GM12878 (cell line): ENCODE data around the gene PCIF1. TPM values are rescaled to one million over a fixed set of nuclear protein-coding genes. Genes with fewer than 3 reads are reported as not detected.

Experiments used
- ATAC-seq: fragments of 200-7000 bp; cut with Tn5 transposase; 3 replicates; pipeline ENCODE4 v1.9.1; 2020; ENCODE audit warnings: mild to moderate bottlenecking, moderate library complexity
- BruUV-seq: library from RNA; stranded (reverse); fragments of 400-500 nt; replicated peaks from 2 replicates; lab custom pipeline; 2021; lab: Mats Ljungman, UMichigan
- CTCF ChIA-PET: fragments of 300-600 bp; sonication (Branson Sonifier 250); formaldehyde crosslinking; extraction: SDS; loops from one replicate; lab custom pipeline; 2021; ENCODE audit warnings: inconsistent platforms; lab: Yijun Ruan, JAX
- POLR2A ChIA-PET: fragments of 350-600 bp; formaldehyde crosslinking; extraction: SDS; loops from one replicate; lab custom pipeline; 2021; ENCODE audit warnings: inconsistent platforms; lab: Charles Lee
- RAD21 ChIA-PET: fragments of 300-600 bp; sonication (Branson Sonifier 250); formaldehyde crosslinking; loops from one replicate; lab custom pipeline; 2023; ENCODE audit warnings: antibody characterized with exemption; ENCODE audit not compliant: unreplicated experiment; lab: Charles Lee
- SMC1A ChIA-PET: fragments of 300-600 bp; sonication (Branson Sonifier 250); formaldehyde crosslinking; loops from one replicate; lab custom pipeline; 2023; ENCODE audit not compliant: unreplicated experiment, uncharacterized antibody; lab: Charles Lee
- DNase-seq: peaks from one replicate; pipeline ENCODE4 v3.0.0-alpha.2; 2011; ENCODE audit warnings: low read depth, low spot score
- FAIRE-seq: peaks from 3 replicates; lab custom pipeline; 2011; peaks lifted over from hg19 to GRCh38; lab: Jason Lieb, UNC
- H2AFZ ChIP-seq: 2 replicates; pipeline ENCODE4 v1.6.0; 2011; ENCODE audit warnings: low read depth, low read length, control low read depth; ENCODE audit not compliant: control insufficient read depth
- H3K27ac ChIP-seq: 2 replicates; pipeline ENCODE4 v1.5.1; 2011; ENCODE audit warnings: control low read depth; ENCODE audit not compliant: control insufficient read depth, insufficient read depth
- H3K27me3 ChIP-seq, 2 experiments: replicated peaks in 1 of 2; 2 replicates each; pipeline versions ENCODE4 v1.6.0 to v1.6.1; 2011; ENCODE audit warnings: low read length in 1 of 2; ENCODE audit not compliant: control insufficient read depth in 2 of 2, insufficient read depth in 2 of 2
- H3K36me3 ChIP-seq, 2 experiments: 2 replicates each; pipeline ENCODE4 v1.5.1; 2011; ENCODE audit warnings: low read length in 1 of 2; ENCODE audit not compliant: control insufficient read depth in 2 of 2, insufficient read depth in 2 of 2
- H3K4me1 ChIP-seq: 2 replicates; pipeline ENCODE4 v1.6.1; 2011; ENCODE audit warnings: mild to moderate bottlenecking, low read length, moderate library complexity, mixed read lengths; ENCODE audit not compliant: control insufficient read depth, insufficient read depth
- H3K4me2 ChIP-seq: 2 replicates; pipeline ENCODE4 v1.6.0; 2011; ENCODE audit warnings: control low read depth; ENCODE audit not compliant: control insufficient read depth, insufficient read depth
- H3K4me3 ChIP-seq: fragments of 200-600 bp; sonication (generic); 2 replicates; pipeline ENCODE4 v1.5.1; 2016
- H3K79me2 ChIP-seq: 2 replicates; pipeline ENCODE4 v1.6.0; 2011; ENCODE audit warnings: low read length; ENCODE audit not compliant: control insufficient read depth, insufficient read depth
- H3K9ac ChIP-seq: 2 replicates; pipeline ENCODE4 v1.8.0; 2011; ENCODE audit warnings: low read length, control low read depth, mixed read lengths; ENCODE audit not compliant: control insufficient read depth, insufficient read depth
- H3K9me3 ChIP-seq: replicated peaks from 3 replicates; pipeline ENCODE4 v1.5.1; 2011; ENCODE audit warnings: mild to moderate bottlenecking, low read length; ENCODE audit not compliant: control insufficient read depth, insufficient read depth
- H4K20me1 ChIP-seq: 2 replicates; pipeline ENCODE4 v1.6.0; 2011; ENCODE audit not compliant: control insufficient read depth, insufficient read depth
- BCL3 ChIP-seq: IDR thresholded peaks from 2 replicates; pipeline ENCODE4 v1.6.1; 2011; ENCODE audit warnings: borderline replicate concordance, low read depth, mild to moderate bottlenecking, moderate library complexity, low read length; ENCODE audit not compliant: insufficient read depth, poor library complexity, severe bottlenecking
- DPF2 ChIP-seq: fragments of 450-650 bp; IDR thresholded peaks from 2 replicates; pipeline ENCODE4 v1.6.1; 2017; ENCODE audit warnings: mild to moderate bottlenecking
- NFIC ChIP-seq: IDR thresholded peaks from 2 replicates; pipeline ENCODE4 v1.6.1; 2012; ENCODE audit warnings: low read depth, mild to moderate bottlenecking, inconsistent platforms, low read length, moderate library complexity
- POLR2A ChIP-seq: IDR thresholded peaks from 2 replicates; pipeline ENCODE4 v1.6.1; 2011; ENCODE audit warnings: low read depth, mild to moderate bottlenecking, low read length
- WGBS: methylation state at CpG from one replicate; pipeline ENCODE4 v1.1.6; 2016; ENCODE audit warnings: low lambda C conversion rate; ENCODE audit not compliant: insufficient replicate concordance, insufficient coverage; ENCODE audit errors: missing lambda C conversion rate; 5-methylcytosine and 5-hydroxymethylcytosine counted together
- in situ Hi-C: fragments of 300-500 bp; cut with MboI; formaldehyde crosslinking; loops from 9 replicates; pipeline ENCODE4 v1.14.3; 2018; ENCODE audit warnings: mixed read lengths
- intact Hi-C: fragments of 100-400 bp; cut with micrococcal nuclease; formaldehyde crosslinking; loops from one replicate; pipeline ENCODE4 v1.14.2; 2022; ENCODE audit not compliant: unreplicated experiment
- polyA plus RNA-seq, 11 experiments: library from polyadenylated mRNA; depleted of rRNA in 4 of 11; unstranded in 6 of 11; stranded (reverse) in 5 of 11; fragments of >200 nt; fragmentation: Nextera tagmentation in 4 of 11; fragmentation: Illumina TruSeq in 1 of 11; extraction: Ambion mirVana in 4 of 11; extraction: Trizol in 1 of 11; gene quantifications; 1 replicate in 1 of 11; 2 replicates in 10 of 11; pipeline versions ENCODE4 v1.2.1 to v1.2.3, GENCODE V29; 2011 to 2016; ENCODE audit warnings: inconsistent platforms in 2 of 11, missing spikeins in 2 of 11, low read depth in 1 of 11
- total RNA-seq, 4 experiments: library from RNA; depleted of rRNA in 3 of 4; stranded (reverse); fragments of >200 nt in 3 of 4; fragmentation: Illumina TruSeq in 1 of 4; extraction: Trizol in 1 of 4; gene quantifications; 2 replicates each; pipeline versions ENCODE4 v1.2.1 to v1.2.3, GENCODE V29; 2013 to 2021
- TF ChIP-seq, protein P1 (sequence below): fragments of 450-650 bp; IDR thresholded peaks from 2 replicates; pipeline ENCODE4 v1.6.1; 2018; ENCODE audit warnings: borderline replicate concordance, mild to moderate bottlenecking; ENCODE audit not compliant: partially characterized antibody

Gene PCIF1
- total and polyA plus RNA-seq, 10 of the 15 experiments (the other 5 are each of a cell fraction or from before 2014, with no cell fraction given), result 8.4 to 32.9 (median 17.6) TPM

GRCh38 chr20:45943613-45944012 is 9.1 kb downstream of the PCIF1 start (continued):
- TF ChIP-seq, protein P1, sequence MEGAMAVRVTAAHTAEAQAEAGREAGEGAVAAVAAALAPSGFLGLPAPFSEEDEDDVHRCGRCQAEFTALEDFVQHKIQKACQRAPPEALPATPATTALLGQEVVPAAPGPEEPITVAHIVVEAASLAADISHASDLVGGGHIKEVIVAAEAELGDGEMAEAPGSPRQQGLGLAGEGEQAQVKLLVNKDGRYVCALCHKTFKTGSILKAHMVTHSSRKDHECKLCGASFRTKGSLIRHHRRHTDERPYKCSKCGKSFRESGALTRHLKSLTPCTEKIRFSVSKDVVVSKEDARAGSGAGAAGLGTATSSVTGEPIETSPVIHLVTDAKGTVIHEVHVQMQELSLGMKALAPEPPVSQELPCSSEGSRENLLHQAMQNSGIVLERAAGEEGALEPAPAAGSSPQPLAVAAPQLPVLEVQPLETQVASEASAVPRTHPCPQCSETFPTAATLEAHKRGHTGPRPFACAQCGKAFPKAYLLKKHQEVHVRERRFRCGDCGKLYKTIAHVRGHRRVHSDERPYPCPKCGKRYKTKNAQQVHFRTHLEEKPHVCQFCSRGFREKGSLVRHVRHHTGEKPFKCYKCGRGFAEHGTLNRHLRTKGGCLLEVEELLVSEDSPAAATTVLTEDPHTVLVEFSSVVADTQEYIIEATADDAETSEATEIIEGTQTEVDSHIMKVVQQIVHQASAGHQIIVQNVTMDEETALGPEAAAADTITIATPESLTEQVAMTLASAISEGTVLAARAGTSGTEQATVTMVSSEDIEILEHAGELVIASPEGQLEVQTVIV, result no peak

DNA sequence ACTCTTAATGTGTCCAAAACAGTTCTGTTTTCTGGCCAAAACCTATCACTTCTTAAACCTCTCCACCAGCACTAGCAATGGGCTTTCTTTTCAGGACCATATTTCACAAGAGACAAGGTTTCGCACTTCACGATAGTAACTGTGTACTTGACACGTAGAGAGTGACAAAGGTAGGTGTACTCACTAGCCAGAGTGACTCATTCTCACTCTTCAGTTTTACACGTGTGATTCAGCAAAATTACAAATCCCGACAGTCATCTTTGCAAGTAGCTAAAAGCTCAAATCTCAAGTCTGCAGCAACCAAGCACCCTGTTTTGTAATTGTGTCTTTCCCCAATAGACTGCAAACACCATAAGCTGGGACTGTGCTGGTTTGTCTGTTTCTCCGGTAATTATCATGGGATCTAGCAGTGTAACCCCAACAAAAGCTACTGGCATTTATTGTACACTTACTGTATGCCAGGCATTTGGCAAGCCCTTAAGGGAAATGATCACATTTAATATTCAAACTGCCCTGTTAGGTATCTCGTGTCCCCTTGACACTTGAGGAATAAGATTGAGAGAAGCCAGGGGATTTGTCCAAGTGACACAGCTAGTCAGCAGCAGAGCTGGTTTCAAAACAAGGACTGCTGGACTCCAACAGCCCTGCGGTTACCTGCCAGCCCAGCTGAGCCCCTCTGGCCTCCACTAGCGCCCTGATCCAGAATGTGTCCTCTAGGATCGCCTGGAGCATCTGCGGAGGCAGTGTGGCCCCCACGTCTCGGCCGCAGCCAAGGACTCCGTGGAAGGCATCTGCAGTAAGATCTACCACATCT is 9.9 kb downstream of the PCIF1 start:
- no peak overlapping the region for H3K27ac ChIP-seq
- H3K4me2 ChIP-seq, result no peak overlapping the region
- H3K27me3 ChIP-seq, result no peaks in the 10 kb centered on the region
- POLR2A ChIA-PET, result interaction anchor here (0.5 to 1.4 kb wide), 6 partner anchors 8 to 26 kb away, joined by 3 to 4 read pairs (median 3); no protein-coding TSS in a partner anchor
- in situ Hi-C loops (no loop called here), intact Hi-C loops (no loop called here)
- no peaks in the 10 kb centered on the region for H3K9me3 ChIP-seq
- no peak overlapping the region for H2AFZ ChIP-seq
- no peak for FAIRE-seq
- no peaks in the 10 kb centered on the region for H3K79me2 ChIP-seq
- peak; percentile 52 for TF ChIP-seq POLR2A
- no peak for TF ChIP-seq NFIC
- peak; percentile 72 for TF ChIP-seq BCL3
- TF ChIP-seq DPF2, result no peak
- no TSS peak for BruUV-seq
- CTCF ChIA-PET, result interaction anchor here (2.2 to 8.0 kb wide), 2 partner anchors 26 to 145 kb away, joined by 7 to 33 read pairs; no protein-coding TSS in a partner anchor
- RAD21 ChIA-PET, result no interaction called here
- no peak for ATAC-seq
- H3K36me3 ChIP-seq, result peaks cover 27 to 49% of the 10 kb centered on the region in 2 experiments
- SMC1A ChIA-PET, result interaction anchor here (1.2 to 1.3 kb wide), 2 partner anchors 9 to 26 kb away, joined by 4 to 7 read pairs; no protein-coding TSS in a partner anchor
- DNase-seq, result no peak
- H3K4me1 ChIP-seq, result peaks cover 3% of the 10 kb centered on the region; the same call in 1 of the 2 replicates
- no peak overlapping the region for H3K4me3 ChIP-seq
- no peaks in the 10 kb centered on the region for H4K20me1 ChIP-seq
- 86% methylated on average over 15 of the region's 15 CpGs for WGBS
- H3K9ac ChIP-seq, result no peak overlapping the region
